ENCODE results near the gene FAM111B. TPM values are rescaled to one million over a fixed set of nuclear protein-coding genes. Genes with fewer than 3 reads are reported as not detected.

The FAM111B gene
- total RNA-seq, 2 donors from 2014 or later: 0.11 to 0.20 TPM

DNA sequence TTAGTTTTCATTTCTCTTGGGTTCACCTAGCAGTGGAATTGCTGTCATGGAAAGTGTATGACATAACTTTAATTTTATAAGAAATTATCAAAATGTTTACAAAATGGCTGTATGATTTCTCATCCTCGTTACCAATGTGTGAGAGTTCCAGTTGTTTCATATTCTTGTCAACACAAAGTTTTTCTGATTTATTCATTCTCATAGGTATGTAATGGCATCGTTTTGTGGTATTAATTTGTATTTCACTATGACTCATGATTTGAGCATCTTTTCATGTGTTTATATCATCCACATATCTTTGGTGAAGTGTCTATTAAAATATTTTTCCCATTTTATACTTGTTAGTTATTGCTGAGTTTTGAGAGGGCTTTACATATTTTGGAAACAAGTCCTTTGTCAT, 5.5 kb downstream of the FAM111B start:
- Histone ChIP-seq H3K4me1 (no peaks in the 10 kb centered on the region), H3K9me3 (peaks cover 0 to 2% of the 10 kb centered on the region in 2 donors), H3K36me3 (no peaks in the 10 kb centered on the region), H3K27ac (no peak overlapping the region), H3K27me3 (no peaks in the 10 kb centered on the region), H3K4me3 (no peak overlapping the region)
- TF ChIP-seq, protein P1, sequence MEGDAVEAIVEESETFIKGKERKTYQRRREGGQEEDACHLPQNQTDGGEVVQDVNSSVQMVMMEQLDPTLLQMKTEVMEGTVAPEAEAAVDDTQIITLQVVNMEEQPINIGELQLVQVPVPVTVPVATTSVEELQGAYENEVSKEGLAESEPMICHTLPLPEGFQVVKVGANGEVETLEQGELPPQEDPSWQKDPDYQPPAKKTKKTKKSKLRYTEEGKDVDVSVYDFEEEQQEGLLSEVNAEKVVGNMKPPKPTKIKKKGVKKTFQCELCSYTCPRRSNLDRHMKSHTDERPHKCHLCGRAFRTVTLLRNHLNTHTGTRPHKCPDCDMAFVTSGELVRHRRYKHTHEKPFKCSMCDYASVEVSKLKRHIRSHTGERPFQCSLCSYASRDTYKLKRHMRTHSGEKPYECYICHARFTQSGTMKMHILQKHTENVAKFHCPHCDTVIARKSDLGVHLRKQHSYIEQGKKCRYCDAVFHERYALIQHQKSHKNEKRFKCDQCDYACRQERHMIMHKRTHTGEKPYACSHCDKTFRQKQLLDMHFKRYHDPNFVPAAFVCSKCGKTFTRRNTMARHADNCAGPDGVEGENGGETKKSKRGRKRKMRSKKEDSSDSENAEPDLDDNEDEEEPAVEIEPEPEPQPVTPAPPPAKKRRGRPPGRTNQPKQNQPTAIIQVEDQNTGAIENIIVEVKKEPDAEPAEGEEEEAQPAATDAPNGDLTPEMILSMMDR (IDR thresholded peaks at IDR 0.05): no peak
- DNase-seq (ENCODE audit: low spot score): no peak

DNA sequence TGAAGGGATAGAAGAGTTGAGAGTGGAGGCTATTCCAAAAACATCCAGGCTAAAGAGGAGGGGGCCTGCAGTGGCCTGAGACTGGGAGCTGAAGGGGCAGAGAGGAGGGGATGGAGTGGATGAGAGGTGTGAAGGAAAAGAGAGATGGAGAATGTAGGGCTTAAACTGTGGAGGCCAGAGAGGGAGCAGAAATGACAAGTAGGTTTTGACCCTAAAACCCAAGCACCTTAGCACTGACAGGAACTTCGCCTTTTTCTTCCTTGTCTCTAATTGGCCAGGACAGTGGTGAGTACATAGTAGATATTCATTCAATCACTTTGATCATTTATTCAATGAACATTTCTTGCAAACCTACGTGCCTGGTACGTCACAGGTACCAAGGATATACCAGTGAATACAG, 7.3 kb downstream of the FAM111B start:
- Histone ChIP-seq H3K27ac (no peak overlapping the region), H3K36me3 (no peaks in the 10 kb centered on the region), H3K27me3 (no peaks in the 10 kb centered on the region), H3K9me3 (peaks cover 0 to 21% of the 10 kb centered on the region in 2 donors), H3K4me3 (no peak overlapping the region), H3K4me1 (no peaks in the 10 kb centered on the region)
- TF ChIP-seq, protein P1 (IDR thresholded peaks at IDR 0.05): no peak
- no peak for DNase-seq (ENCODE audit: low spot score)

DNA sequence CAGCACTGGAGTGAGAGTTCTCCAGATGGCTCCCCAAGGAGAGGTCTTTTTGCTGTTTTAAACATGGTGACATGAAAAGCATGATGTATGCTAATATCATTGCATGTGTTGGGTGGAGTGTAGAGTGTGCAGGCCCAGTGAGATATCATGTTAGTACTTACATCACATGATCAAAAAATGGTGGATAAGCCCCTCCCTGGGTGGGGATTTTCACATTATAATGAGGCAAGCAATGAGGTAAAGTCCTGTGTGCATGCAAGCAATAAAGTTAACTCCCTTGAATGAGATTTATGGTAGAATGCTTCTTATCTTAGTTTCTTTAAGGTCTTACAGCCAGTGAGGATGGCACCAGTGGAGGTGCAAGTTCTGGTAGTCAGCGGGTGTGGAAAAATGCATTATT, 8.5 kb downstream of the FAM111B start:
- H3K27ac ChIP-seq: no peak overlapping the region
- TF ChIP-seq, protein P1 (IDR thresholded peaks at IDR 0.05): no peak
- DNase-seq (ENCODE audit: low spot score): no peak
- H3K36me3 ChIP-seq: no peaks in the 10 kb centered on the region
- no peak overlapping the region for H3K4me3 ChIP-seq
- H3K27me3 ChIP-seq: no peaks in the 10 kb centered on the region
- H3K9me3 ChIP-seq: peaks cover 0 to 21% of the 10 kb centered on the region in 2 donors
- no peaks in the 10 kb centered on the region for H3K4me1 ChIP-seq

DNA sequence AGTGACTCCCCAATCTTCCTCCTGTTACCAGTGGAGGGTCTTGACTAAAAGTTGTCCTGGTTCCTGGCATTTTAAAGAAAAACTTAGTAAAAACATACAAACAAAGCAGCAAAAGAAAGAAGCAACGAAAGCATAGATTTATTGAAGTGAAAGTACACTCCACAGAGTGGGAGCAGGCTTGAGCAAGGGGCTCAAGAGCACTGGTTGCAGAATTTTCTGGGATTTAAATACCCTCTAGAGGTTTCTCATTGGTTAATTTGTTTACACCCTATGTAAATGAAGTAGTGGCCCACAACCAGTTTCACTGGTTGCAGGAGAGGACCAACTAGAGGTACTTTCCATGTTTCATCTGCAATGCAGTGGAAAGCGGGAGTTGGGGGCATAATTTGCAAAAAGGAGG, 10.7 kb downstream of the FAM111B start:
- no peaks in the 10 kb centered on the region for H3K27me3 ChIP-seq
- no peak overlapping the region for H3K4me3 ChIP-seq
- no peaks in the 10 kb centered on the region for H3K36me3 ChIP-seq
- TF ChIP-seq, protein P1 (IDR thresholded peaks at IDR 0.05): no peak
- H3K4me1 ChIP-seq: no peaks in the 10 kb centered on the region
- no peak overlapping the region for H3K27ac ChIP-seq
- no peak for DNase-seq (ENCODE audit: low spot score)
- peaks cover 0 to 21% of the 10 kb centered on the region in 2 donors for H3K9me3 ChIP-seq

DNA sequence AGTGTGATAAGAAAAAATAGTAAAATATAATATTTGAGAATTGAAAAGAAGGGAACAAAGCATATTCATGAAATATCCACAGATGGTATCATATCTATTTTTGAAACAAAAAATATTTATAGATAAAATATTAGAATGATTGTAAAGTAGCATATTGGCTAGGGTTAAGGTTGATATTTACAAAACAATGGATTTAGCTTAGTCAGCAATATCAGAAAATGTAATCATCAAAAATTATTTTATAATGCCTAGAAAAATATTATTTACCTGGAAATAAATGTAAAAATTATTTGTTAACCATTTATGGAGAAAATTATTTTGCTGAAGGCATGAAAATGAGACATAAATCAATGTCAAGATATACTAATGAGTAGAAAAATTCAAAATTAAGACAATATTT, 12.8 kb downstream of the FAM111B start:
- Histone ChIP-seq H3K27me3 (no peaks in the 10 kb centered on the region), H3K27ac (no peak overlapping the region), H3K9me3 (peaks cover 0 to 21% of the 10 kb centered on the region in 2 donors), H3K4me3 (no peak overlapping the region), H3K4me1 (no peaks in the 10 kb centered on the region), H3K36me3 (no peaks in the 10 kb centered on the region)
- DNase-seq (ENCODE audit: low spot score): no peak
- TF ChIP-seq, protein P1 (IDR thresholded peaks at IDR 0.05): no peak

Data from right atrium auricular region (tissue), 2 donors.